Inflammatory macrophage treated with lipopolysaccharide for 4 hours (primary cell): ENCODE measurements around the gene KIAA1549.

Experiments used
- DNase-seq: peaks from one replicate; pipeline ENCODE4 v3.0.0-alpha.2; 2020

KIAA1549 gene

GRCh38 chr7:138879356-138879755 lies 101.8 kb downstream of the KIAA1549 start:
- no peak for DNase-seq

DNA sequence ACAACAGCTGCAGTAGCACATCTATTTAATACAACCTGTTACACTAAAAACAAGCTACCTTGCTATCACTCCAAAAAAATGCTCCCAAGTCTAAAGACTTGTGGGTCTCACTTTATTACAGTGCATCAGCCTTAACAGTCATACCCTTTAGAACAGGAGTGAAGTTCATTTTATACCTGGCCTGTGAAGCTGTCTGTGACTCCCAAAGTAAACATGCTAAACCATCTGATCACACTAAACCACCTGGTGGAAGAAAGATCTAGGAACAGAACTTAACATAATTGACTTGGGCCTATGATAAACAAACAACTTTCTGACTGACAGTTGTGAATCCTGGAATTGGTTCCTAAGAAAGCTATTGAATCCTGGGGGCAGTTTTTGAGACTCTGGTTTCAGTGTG lies 102.3 kb downstream of the KIAA1549 start:
- no peak for DNase-seq

DNA sequence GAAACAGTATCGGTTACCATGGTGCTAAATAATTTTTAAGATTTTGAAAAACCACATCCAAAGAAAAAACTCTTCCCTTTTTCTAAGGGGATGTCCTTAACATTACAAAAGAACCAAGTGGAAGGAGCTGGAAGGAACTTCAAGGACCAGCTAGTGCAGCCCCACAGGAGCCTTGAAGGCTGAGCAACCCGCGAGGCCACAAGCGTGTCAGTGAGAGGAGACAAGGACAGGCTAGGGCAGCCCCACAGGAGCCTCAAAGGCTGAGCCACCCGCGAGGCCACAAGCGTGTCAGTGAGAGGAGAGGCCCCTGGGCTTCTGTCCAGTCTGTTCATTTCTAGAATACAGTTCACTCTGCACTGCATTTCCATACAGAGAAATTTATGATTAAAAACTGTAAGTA lies 103.1 kb downstream of the KIAA1549 start:
- DNase-seq, result peak; percentile 4

GRCh38 chr7:138876326-138876725 lies 104.9 kb downstream of the KIAA1549 start:
- no peak for DNase-seq

DNA sequence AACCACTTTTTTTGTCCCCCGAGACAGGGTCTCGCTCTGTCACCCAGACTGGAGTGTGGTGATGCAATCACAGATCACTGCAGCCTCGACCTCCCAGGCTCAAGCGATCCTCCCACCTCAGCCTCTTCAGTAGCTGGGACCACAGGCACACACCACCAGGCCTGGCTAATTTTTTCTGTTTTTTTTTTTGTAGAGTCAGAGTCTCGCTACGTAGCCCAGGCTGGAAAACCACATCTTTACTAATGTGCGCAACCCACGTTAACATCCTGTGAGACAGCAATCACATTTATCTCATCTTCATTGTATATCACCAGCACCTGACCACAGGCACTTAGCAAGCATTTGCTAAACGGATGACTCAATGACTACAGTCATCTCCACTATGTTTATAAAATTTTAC lies 105.4 kb downstream of the KIAA1549 start:
- no peak for DNase-seq

DNA sequence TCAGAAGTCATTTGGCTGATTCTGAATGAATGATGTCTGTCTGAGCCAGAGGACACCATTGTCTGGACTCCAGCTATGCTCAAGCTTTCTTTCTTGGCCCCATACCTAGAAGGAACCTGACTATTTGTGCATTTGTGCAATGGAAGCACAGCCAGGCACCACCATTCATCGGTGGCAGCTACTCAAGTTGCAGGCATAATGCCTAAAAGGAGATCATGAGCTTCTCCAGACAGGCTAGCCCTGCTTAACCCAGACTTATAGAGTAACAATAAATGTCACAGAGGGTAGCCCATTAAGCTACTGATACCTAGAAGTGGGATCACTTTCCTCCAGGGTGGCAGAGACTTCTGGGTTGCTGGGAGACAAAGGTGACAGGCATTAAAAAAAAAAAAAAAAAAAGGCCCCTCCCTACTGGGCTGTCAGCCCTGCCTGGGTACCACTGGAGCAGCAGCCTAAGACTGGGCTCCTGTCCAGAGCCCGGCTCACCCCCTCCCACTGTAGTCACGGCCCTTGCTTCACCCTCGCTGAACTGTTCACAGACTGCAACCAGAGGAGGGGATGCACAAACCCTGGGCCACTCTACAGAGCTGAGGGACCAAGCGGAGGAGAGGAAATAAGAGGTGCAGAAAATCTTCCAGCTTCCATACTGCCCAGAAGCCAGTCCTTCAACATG lies 107.8 kb downstream of the KIAA1549 start:
- DNase-seq, result no peak

- no peak for DNase-seq
Observed at GRCh38 chr7:138872576-138872975, 108.6 kb downstream of the KIAA1549 start.

DNA sequence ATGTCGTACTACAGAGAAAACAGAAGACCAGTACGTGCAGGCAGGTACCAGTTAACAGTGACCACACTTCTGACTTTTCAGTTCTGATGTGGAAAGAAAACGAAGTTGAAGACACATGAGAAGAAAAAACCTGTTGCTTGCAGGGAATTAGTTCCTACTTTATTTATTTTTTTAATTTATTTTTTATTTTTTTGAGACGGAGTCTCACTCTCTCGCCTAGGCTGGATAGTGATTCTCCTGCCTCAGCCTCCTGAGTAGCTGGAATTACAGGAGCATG lies 109.4 kb downstream of the KIAA1549 start:
- no peak for DNase-seq

GRCh38 chr7:138871065-138871813 lies 110.0 kb downstream of the KIAA1549 start:
- DNase-seq, result no peak

DNA sequence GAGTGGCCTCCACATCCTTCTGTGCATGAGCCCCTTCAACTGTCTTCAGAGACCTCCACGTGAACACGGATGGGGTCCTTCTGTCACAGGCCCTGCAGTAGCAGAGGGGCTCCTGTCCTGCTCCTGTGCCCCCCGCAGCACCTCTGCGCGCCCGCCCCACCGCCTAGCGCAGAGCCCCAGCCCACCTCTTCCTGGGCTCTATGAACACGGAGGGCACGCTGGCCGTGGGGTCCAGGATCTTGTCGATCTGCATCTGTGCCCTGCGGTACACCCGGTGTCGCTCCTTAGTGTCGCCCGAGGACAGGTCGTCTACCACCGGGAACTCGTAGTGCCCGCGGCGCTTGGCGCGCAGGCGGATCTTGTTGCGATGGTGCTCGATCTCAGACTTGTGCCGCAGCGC lies 111.8 kb downstream of the KIAA1549 start:
- DNase-seq, result no peak

- DNase-seq, result no peak
Observed at GRCh38 chr7:138868711-138869110, 112.5 kb downstream of the KIAA1549 start.

DNA sequence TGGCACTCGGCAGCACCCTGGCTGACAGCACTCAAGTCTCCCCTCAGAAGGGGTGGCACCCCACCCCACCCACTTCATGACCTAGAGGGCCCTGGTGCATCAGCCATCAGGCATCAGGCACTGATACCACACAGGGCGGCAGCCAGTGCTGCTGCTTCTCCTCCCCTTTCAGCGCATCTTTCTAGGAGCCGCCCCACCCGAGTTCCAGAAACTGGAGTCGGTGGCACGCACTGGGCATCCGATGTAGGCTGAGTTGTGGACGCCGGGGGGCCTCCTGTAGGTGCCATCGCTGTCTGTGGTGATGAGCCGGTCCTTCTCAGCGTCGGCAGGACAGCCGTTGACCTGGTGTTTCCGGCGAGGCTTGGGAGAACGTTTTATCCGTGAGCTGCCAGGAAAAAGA lies 113.4 kb downstream of the KIAA1549 start:
- DNase-seq, result no peak

DNA sequence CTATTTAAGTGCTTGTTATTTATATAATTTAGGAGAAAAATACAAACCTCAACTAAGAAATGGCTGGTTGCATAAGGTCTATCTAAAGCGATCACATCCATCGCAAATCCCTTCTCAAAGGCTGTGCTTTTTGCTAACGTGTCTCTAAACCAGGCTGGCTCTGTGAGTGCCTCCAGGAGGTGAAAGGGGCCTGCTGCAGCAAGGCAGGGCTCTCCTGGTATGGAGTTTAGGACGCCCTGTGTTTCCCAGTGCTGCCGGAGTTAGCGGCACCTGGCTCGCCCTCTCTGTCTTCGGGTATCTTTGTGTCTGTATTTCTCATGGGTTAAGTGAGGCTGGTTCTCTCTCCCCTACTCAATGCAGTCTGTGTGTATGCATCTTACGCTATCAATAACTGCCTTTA lies 114.8 kb downstream of the KIAA1549 start:
- no peak for DNase-seq

DNA sequence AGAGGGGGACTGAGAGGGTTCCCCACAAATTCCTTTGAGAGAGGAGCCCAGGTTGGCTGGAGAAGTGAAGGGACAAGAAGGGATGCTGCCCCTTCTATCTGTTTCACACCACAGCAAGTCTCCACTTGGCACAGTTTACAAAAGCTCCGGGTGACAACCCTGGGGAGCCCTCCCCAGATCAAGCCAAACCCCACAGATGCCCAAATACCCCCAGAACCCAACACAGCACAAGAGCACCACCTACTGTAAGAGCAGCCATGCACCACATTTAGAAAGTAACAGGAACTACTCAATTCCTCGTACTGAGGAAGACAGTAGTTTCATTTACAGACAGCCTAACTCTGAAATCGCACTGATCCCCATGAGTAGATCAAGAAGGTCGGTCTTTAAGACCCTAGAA lies 115.3 kb downstream of the KIAA1549 start:
- DNase-seq, result peak; percentile 44

- DNase-seq, result peak; percentile 70
Observed at GRCh38 chr7:138864667-138865066, 116.5 kb downstream of the KIAA1549 start.

GRCh38 chr7:138863931-138864330 lies 117.3 kb downstream of the KIAA1549 start:
- DNase-seq, result no peak

DNA sequence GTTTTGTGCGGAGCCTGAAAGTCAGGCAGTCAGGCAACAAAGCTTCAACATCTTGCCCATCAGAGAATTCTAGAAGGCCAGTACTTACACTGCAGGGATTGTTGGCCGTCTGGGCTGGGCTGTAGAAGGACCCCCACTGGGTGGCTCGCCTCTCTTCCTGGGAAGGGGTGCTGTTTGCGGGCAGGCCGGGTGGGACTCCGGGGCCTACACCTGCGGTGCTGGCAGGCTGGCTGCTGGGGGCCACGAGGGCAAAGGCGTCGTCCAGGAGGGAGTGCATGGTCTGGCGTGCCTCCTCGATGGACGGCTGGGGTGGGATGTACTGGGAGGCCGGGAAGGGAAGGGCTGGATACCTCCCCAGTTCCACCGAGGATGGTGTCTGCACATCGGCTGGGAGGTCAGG lies 120.1 kb downstream of the KIAA1549 start:
- DNase-seq, result no peak

- DNase-seq, result no peak
Observed at GRCh38 chr7:138857728-138858127, 123.5 kb downstream of the KIAA1549 start.

DNA sequence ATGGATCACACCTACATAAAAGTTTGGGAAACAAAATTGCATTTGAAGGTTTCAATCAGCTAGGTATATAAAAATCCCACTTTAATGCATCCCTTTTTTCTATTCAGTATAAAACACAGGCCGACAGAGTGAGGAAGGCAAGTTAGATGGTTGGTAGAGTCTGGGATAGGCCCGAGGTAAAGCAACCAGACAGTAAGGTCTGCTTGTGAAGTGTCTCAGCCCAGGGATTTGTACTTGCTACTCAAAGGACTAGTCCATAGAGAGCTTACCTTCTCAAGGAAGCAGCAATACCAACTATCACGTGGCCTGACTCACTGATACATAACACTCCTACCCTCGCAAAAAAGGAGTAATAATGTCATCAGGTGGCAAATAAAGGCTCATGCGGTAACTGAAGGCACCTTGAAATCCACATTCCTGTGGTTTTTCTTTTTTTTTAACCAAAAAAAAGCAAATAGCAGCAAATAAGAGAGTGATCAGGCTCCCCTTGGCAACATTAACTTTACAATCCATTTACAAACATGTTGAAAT lies 127.0 kb downstream of the KIAA1549 start:
- no peak for DNase-seq

- no peak for DNase-seq
Observed at GRCh38 chr7:138853448-138853847, 127.7 kb downstream of the KIAA1549 start.

- DNase-seq, result no peak
Observed at GRCh38 chr7:138852469-138852868, 128.7 kb downstream of the KIAA1549 start.

DNA sequence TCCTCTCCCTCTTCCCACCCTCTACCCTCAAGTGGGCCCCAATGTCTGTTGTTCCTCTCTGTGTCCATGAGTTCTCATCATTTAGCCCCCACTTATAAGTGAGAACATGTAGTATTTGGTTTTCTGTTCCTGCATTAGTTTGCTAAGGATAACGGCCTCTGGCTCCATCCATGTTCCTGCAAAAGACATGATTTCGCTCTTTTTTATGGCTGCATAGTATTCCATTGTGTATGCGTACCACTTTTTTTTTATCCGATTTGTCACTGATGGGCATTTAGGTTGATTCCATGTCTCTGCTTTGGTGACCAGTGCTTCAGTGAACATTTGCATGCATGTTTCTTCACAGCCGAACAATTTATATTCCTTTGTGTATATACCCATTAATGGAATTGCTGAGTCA lies 131.5 kb downstream of the KIAA1549 start:
- no peak for DNase-seq

- no peak for DNase-seq
Observed at GRCh38 chr7:138848056-138848980, 132.9 kb downstream of the KIAA1549 start.

GRCh38 chr7:138845711-138846110 lies 135.5 kb downstream of the KIAA1549 start:
- DNase-seq, result no peak
